ENCODE measurements around the gene THSD7B.

GRCh38 chr2:136828162-136828561, 62.8 kb downstream of the THSD7B start:
- TF ChIP-seq TCF7L2 (IDR thresholded peaks at IDR 0.05; ENCODE audit: low read depth, low read length) (no peak), POLR2A (conservative IDR thresholded peaks at IDR 0.05) (no peak), POLR2AphosphoS5 (IDR thresholded peaks at IDR 0.05; ENCODE audit: control insufficient read depth, insufficient read depth, low read depth, low read length) (no peak), CTCF (IDR thresholded peaks at IDR 0.05 in 2 of 3, conservative IDR thresholded peaks at IDR 0.05 in 1 of 3; ENCODE audit: insufficient read depth in 2 of 3, low read depth in 1 of 3, low read length in 3 of 3) (no peak), RFX1 (IDR thresholded peaks at IDR 0.05) (no peak), MAX (CRISPR knock-in tag; IDR thresholded peaks at IDR 0.05) (no peak), AFF4 (CRISPR knock-in tag; IDR thresholded peaks at IDR 0.05) (no peak), FOXA1 (IDR thresholded peaks at IDR 0.05; ENCODE audit: borderline replicate concordance) (no peak), EZH2 (IDR thresholded peaks at IDR 0.05; ENCODE audit: borderline replicate concordance, low read depth, low read length) (no peak), FOXJ2 (tag; IDR thresholded peaks at IDR 0.05) (no peak), L3MBTL2 (IDR thresholded peaks at IDR 0.05) (no peak), SIX5 (IDR thresholded peaks at IDR 0.05; ENCODE audit: borderline replicate concordance in 1 of 2, insufficient read depth in 1 of 2, low read depth in 1 of 2, low read length in 2 of 2) (no peak), EHMT2 (IDR thresholded peaks at IDR 0.05) (no peak)

Data from K562 (cell line).